Left lobe of liver (tissue), 2 donors: ENCODE measurements around the gene SPOCK2. TPM values are rescaled to one million over a fixed set of nuclear protein-coding genes. Genes with fewer than 3 reads are reported as not detected.

Source experiments
- ATAC-seq: fragments of 200-7000 bp; cut with Tn5 transposase; one replicate; pipeline ENCODE4 v1.9.1; 2020; ENCODE audit warnings: mild to moderate bottlenecking, moderate library complexity
- DNase-seq: peaks from one replicate; pipeline ENCODE4 v3.0.0-alpha.2; 2020; ENCODE audit warnings: low spot score
- total RNA-seq: library from RNA; stranded (reverse); gene quantifications from one replicate; pipeline ENCODE4 v1.2.1, GENCODE V29; 2021
- donor health status: DM: no; HTN: no; CAD: no; lungs with moderate emphysema.
- donor health status: DM: no; HTN: yes; CAD: no.

SPOCK2 gene
- total RNA-seq, 1 donor from 2014 or later, result 1.6 TPM

- DNase-seq (no peak), ATAC-seq (no peak)
Observed at GRCh38 chr10:72074574-72075375, 13.6 kb downstream of the SPOCK2 start.

- DNase-seq (no peak), ATAC-seq (no peak)
Observed at GRCh38 chr10:72073708-72074573, 14.4 kb downstream of the SPOCK2 start.

GRCh38 chr10:72072639-72073038, 15.7 kb downstream of the SPOCK2 start:
- DNase-seq (no peak), ATAC-seq (no peak)

GRCh38 chr10:72072046-72072445, 16.3 kb downstream of the SPOCK2 start:
- DNase-seq (no peak), ATAC-seq (no peak)

GRCh38 chr10:72069751-72070526, 18.4 kb downstream of the SPOCK2 start:
- ATAC-seq (no peak), DNase-seq (no peak)

GRCh38 chr10:72068901-72069446, 19.4 kb downstream of the SPOCK2 start:
- DNase-seq (peak; percentile 78), ATAC-seq (peak; percentile 94)

GRCh38 chr10:72068126-72068765, 20.1 kb downstream of the SPOCK2 start:
- ATAC-seq (no peak), DNase-seq (no peak)

GRCh38 chr10:72067463-72068125, 20.8 kb downstream of the SPOCK2 start:
- DNase-seq (no peak), ATAC-seq (no peak)

GRCh38 chr10:72066318-72067284, 21.8 kb downstream of the SPOCK2 start:
- ATAC-seq (no peak), DNase-seq (no peak)

- ATAC-seq, result no peak
- no peak for DNase-seq
Observed at GRCh38 chr10:72065439-72066025, 22.8 kb downstream of the SPOCK2 start.

- DNase-seq (no peak), ATAC-seq (no peak)
Observed at GRCh38 chr10:72063703-72064391, 24.5 kb downstream of the SPOCK2 start.

GRCh38 chr10:72062832-72063702, 25.3 kb downstream of the SPOCK2 start:
- no peak for ATAC-seq
- no peak for DNase-seq

- ATAC-seq (no peak), DNase-seq (no peak)
Observed at GRCh38 chr10:72062382-72062781, 26.0 kb downstream of the SPOCK2 start.

GRCh38 chr10:72061930-72062329, 26.4 kb downstream of the SPOCK2 start:
- ATAC-seq (no peak), DNase-seq (no peak)

GRCh38 chr10:72061491-72061890, 26.9 kb downstream of the SPOCK2 start:
- DNase-seq, result no peak
- peak; percentile 9 for ATAC-seq
